Endothelial cell of umbilical vein (primary cell): ENCODE measurements around the gene DOC2B. TPM values are rescaled to one million over a fixed set of nuclear protein-coding genes. Genes with fewer than 3 reads are reported as not detected.

Experiments used
- BruUV-seq: library from RNA; stranded (reverse); fragments of 400-500 nt; replicated peaks from 2 replicates; lab custom pipeline; 2021; lab: Mats Ljungman, UMichigan
- CTCF ChIA-PET: fragments of 300-600, 350-600 bp; sonication (Branson Sonifier 250); formaldehyde crosslinking; loops from one replicate; lab custom pipeline; 2021; ENCODE audit warnings: antibody characterized with exemption, inconsistent platforms; lab: Charles Lee
- POLR2A ChIA-PET: fragments of 300-600, 350-600 bp; sonication (Branson Sonifier 250); formaldehyde crosslinking; loops from one replicate; lab custom pipeline; 2021; ENCODE audit warnings: antibody characterized with exemption, inconsistent platforms; lab: Charles Lee
- DNase-seq: peaks from one replicate; pipeline ENCODE4 v3.0.0-alpha.2; 2011; ENCODE audit warnings: low read depth, low spot score
- FAIRE-seq: peaks from 2 replicates; lab custom pipeline; 2011; peaks lifted over from hg19 to GRCh38; lab: Jason Lieb, UNC
- H2AFZ ChIP-seq: 2 replicates; pipeline ENCODE4 v1.6.0; 2012; ENCODE audit warnings: low read depth, low read length, control low read depth, inconsistent platforms
- H3K27ac ChIP-seq: 2 replicates; pipeline ENCODE4 v1.5.1; 2011; ENCODE audit warnings: low read depth, mild to moderate bottlenecking, control low read depth, low read length, moderate library complexity; ENCODE audit not compliant: insufficient read depth
- H3K27me3 ChIP-seq, 2 experiments: 2 replicates each; pipeline versions ENCODE4 v1.6.0 to v1.6.1; 2011; ENCODE audit warnings: low read length in 2 of 2, mixed read lengths in 1 of 2; ENCODE audit not compliant: control insufficient read depth in 2 of 2, insufficient read depth in 2 of 2
- H3K36me3 ChIP-seq, 2 experiments: 2 replicates in 1 of 2; 3 replicates in 1 of 2; pipeline ENCODE4 v1.5.1; 2011; ENCODE audit warnings: low read length in 2 of 2, mild to moderate bottlenecking in 1 of 2, moderate library complexity in 1 of 2; ENCODE audit not compliant: control insufficient read depth in 2 of 2, insufficient read depth in 2 of 2; ENCODE audit errors: extremely low read depth in 1 of 2
- H3K4me1 ChIP-seq: 3 replicates; pipeline ENCODE4 v1.5.1; 2011; ENCODE audit warnings: mild to moderate bottlenecking, low read length; ENCODE audit not compliant: control insufficient read depth, insufficient read depth; ENCODE audit errors: extremely low read depth
- H3K4me2 ChIP-seq: 2 replicates; pipeline ENCODE4 v1.6.1; 2011; ENCODE audit warnings: low read length, control low read depth, mixed read lengths; ENCODE audit not compliant: insufficient read depth
- H3K4me3 ChIP-seq, 3 experiments: fragments of 200-600 bp in 1 of 3; sonication (generic), shearing (Covaris generic) in 1 of 3; replicated peaks in 1 of 3; 2 replicates each; pipeline ENCODE4 v1.5.1; 2011 to 2016; ENCODE audit warnings: control low read depth in 3 of 3, low read length in 3 of 3, mild to moderate bottlenecking in 2 of 3, inconsistent platforms in 1 of 3, low read depth in 1 of 3, moderate library complexity in 1 of 3; ENCODE audit not compliant: insufficient read depth in 1 of 3
- H3K79me2 ChIP-seq: 2 replicates; pipeline ENCODE4 v1.6.0; 2012; ENCODE audit warnings: low read length, inconsistent platforms; ENCODE audit not compliant: control insufficient read depth, insufficient read depth
- H3K9ac ChIP-seq: replicated peaks from 2 replicates; pipeline ENCODE3; 2011; ENCODE audit warnings: low read length, control low read depth; ENCODE audit not compliant: insufficient read depth; ENCODE audit errors: extremely low read depth
- H3K9me1 ChIP-seq: replicated peaks from 3 replicates; pipeline ENCODE4 v1.6.0; 2011; ENCODE audit warnings: mild to moderate bottlenecking, low read length; ENCODE audit not compliant: control insufficient read depth, insufficient read depth; ENCODE audit errors: extremely low read depth
- H3K9me3 ChIP-seq: replicated peaks from 2 replicates; pipeline ENCODE4 v1.5.1; 2012; ENCODE audit warnings: low read length, inconsistent platforms; ENCODE audit not compliant: control insufficient read depth, insufficient read depth
- H4K20me1 ChIP-seq: replicated peaks from 2 replicates; pipeline ENCODE3; 2011; ENCODE audit warnings: mild to moderate bottlenecking, low read length; ENCODE audit not compliant: control insufficient read depth, insufficient read depth; ENCODE audit errors: extremely low read depth
- CTCF ChIP-seq, 2 donors: IDR thresholded peaks; 1 replicate in 1 of 2; 2 replicates in 1 of 2; pipeline ENCODE4 v1.5.1; 2011; ENCODE audit warnings: low read length in 2 of 2, mild to moderate bottlenecking in 2 of 2, moderate library complexity in 2 of 2, control low read depth in 1 of 2, inconsistent platforms in 1 of 2, low read depth in 1 of 2; ENCODE audit not compliant: insufficient read depth in 1 of 2; ENCODE audit errors: extremely low read depth in 1 of 2
- EZH2 ChIP-seq: IDR thresholded peaks from 2 replicates; pipeline ENCODE4 v1.6.1; 2012; ENCODE audit warnings: borderline replicate concordance, low read depth, mild to moderate bottlenecking, moderate library complexity, low read length, inconsistent platforms; ENCODE audit not compliant: severe bottlenecking
- FOS ChIP-seq: IDR thresholded peaks from 2 replicates; pipeline ENCODE4 v1.6.1; 2011; ENCODE audit warnings: mild to moderate bottlenecking, low read length, moderate library complexity, borderline replicate concordance; ENCODE audit not compliant: insufficient read depth
- GATA2 ChIP-seq: IDR thresholded peaks from 2 replicates; pipeline ENCODE4 v1.7.0; 2011; ENCODE audit warnings: low read depth, mild to moderate bottlenecking, moderate library complexity, mixed read lengths, low read length; ENCODE audit not compliant: insufficient read length, insufficient read depth
- JUN ChIP-seq: IDR thresholded peaks from 2 replicates; pipeline ENCODE4 v1.6.1; 2011; ENCODE audit warnings: borderline replicate concordance, low read depth; ENCODE audit not compliant: insufficient read length, insufficient read depth
- MAX ChIP-seq: IDR thresholded peaks from 2 replicates; pipeline ENCODE4 v1.6.1; 2011; ENCODE audit not compliant: insufficient read depth, insufficient read length
- MYC ChIP-seq: IDR thresholded peaks from one replicate; pipeline ENCODE4 v1.6.1; 2011; ENCODE audit warnings: mild to moderate bottlenecking, low read depth, low read length
- POLR2A ChIP-seq: IDR thresholded peaks from 2 replicates; pipeline ENCODE4 v1.6.1; 2012; ENCODE audit warnings: low read depth, mild to moderate bottlenecking, control low read depth, low read length
- POLR2AphosphoS5 ChIP-seq: IDR thresholded peaks from 2 replicates; pipeline ENCODE4 v1.6.1; 2012; ENCODE audit warnings: low read depth, mild to moderate bottlenecking, control low read depth, low read length, moderate library complexity; ENCODE audit not compliant: insufficient read depth
- dilution Hi-C: fragments of 300-500 bp; cut with MboI; formaldehyde crosslinking; loops from one replicate; pipeline ENCODE4 v1.15.0; 2019; ENCODE audit warnings: low sequenced_read_pairs; ENCODE audit not compliant: extremely low pct_ligation_motif_present
- intact Hi-C: fragments of 100-400 bp; cut with micrococcal nuclease; formaldehyde crosslinking; loops from one replicate; pipeline ENCODE4 v1.10.0; 2022
- polyA plus RNA-seq, 4 experiments: library from polyadenylated mRNA; depleted of rRNA in 3 of 4; stranded (reverse) in 3 of 4; unstranded in 1 of 4; fragments of >200 nt; gene quantifications; 2 replicates each; pipeline versions ENCODE4 v1.2.1 to v1.2.3, GENCODE V29; 2011 to 2012; ENCODE audit warnings: missing spikeins in 1 of 4
- total RNA-seq: library from RNA; stranded (reverse); gene quantifications from 2 replicates; pipeline ENCODE4 v1.2.3, GENCODE V29; 2021

Gene DOC2B
- total and polyA plus RNA-seq, 2 donors (not counting 3 experiments of a cell fraction or from before 2014, with no cell fraction given): 0.10 to 0.22 TPM

GRCh38 chr17:173166-173911 lies 8.1 kb downstream of the DOC2B start:
- H3K9me3 ChIP-seq: no peaks in the 10 kb centered on the region
- H3K4me3 ChIP-seq: no peak overlapping the region
- TF ChIP-seq FOS (no peak), EZH2 (no peak), POLR2A (no peak), JUN (no peak), MYC (no peak), GATA2 (no peak), MAX (no peak), CTCF (IDR thresholded peaks at IDR 0.05; ENCODE audit: extremely low read depth in 1 of 2, insufficient read depth in 1 of 2, low read depth in 1 of 2, low read length in 2 of 2) (no peak), POLR2AphosphoS5 (no peak)
- POLR2A ChIA-PET: no interaction called here
- no peaks in the 10 kb centered on the region for H3K9me1 ChIP-seq
- no TSS peak for BruUV-seq
- intact Hi-C loops (no loop called here), dilution Hi-C loops (no loop called here)
- H3K79me2 ChIP-seq: no peaks in the 10 kb centered on the region
- no peaks in the 10 kb centered on the region for H3K36me3 ChIP-seq
- no peak overlapping the region for H3K4me2 ChIP-seq
- no peaks in the 10 kb centered on the region for H4K20me1 ChIP-seq
- no peak for DNase-seq
- no peak overlapping the region for H2AFZ ChIP-seq
- peaks cover 3 to 5% of the 10 kb centered on the region in 2 experiments for H3K27me3 ChIP-seq
- H3K9ac ChIP-seq: no peak overlapping the region
- CTCF ChIA-PET: no interaction called here
- no peak for FAIRE-seq
- H3K27ac ChIP-seq: no peak overlapping the region
- no peaks in the 10 kb centered on the region for H3K4me1 ChIP-seq
